ENCODE measurements around the gene UGT2B28.
"Not testable (repeated sequence)": the region's sequence is repeated elsewhere in the genome, so short reads cannot be mapped to it uniquely, and the experiment has no call there.

UGT2B28 gene

DNA sequence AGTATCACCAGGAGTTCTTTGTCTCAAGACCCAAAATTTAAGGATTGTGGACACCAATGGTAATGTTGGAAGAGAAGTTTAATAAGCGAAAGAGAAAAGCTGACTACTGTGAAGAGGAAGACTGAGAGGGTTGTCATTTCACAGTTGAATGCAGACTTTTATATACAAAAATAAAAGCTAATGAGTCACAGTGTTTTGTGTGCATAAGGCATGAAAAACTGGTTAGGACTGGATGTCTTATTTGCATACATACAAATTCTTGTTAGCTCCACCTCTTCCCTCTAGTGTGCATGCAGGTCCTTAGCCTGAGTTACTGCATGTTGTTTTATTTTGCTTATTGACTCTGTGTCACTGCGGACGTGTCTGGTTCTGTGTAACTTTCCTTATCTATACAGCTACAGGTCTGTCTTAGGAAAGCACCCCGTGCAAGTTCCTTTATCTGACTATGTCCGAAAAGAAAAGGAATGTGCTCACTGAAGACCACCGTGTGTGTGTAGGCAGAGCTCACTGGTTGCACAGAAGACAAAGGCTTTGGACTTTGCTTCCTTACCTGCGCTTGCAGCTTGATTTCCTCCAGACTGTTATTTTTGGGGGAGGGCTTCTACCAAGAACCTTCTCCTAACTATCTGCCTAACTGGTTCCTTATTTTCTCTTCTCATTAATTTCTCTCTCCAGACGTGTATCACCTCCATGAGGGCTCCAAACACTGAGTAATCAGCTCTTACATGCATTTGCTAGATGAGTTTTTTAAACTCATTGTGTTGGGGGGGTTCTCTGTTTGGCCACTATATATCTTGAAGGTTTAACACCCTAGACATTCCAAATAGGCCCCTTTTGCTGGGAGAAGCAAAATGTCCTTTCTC, 63.5 kb downstream of the UGT2B28 start:
- DNase-seq: not testable (repeated sequence)
